CD14-positive monocyte (primary cell): ENCODE measurements around the gene ZC3H12C. TPM values are rescaled to one million over a fixed set of nuclear protein-coding genes. Genes with fewer than 3 reads are reported as not detected.

Experiments
- DNase-seq, 3 donors: peaks; one replicate each; pipeline ENCODE4 v3.0.0-alpha.2; 2011 to 2022
- H2AFZ ChIP-seq: 2 replicates; pipeline ENCODE4 v1.6.0; 2012; ENCODE audit warnings: mild to moderate bottlenecking, low read depth, low read length, inconsistent platforms; ENCODE audit not compliant: insufficient read depth, poor library complexity, severe bottlenecking
- H3K27ac ChIP-seq, 2 donors: 1 replicate in 1 of 2; 2 replicates in 1 of 2; pipeline ENCODE4 v1.5.1; 2012 to 2013; ENCODE audit warnings: low read length in 2 of 2, control low read depth in 1 of 2, inconsistent platforms in 1 of 2, low read depth in 1 of 2, mild to moderate bottlenecking in 1 of 2
- H3K27me3 ChIP-seq, 2 donors: one replicate each; pipeline versions ENCODE4 v1.6.0 to v1.6.1; 2011 to 2013; ENCODE audit warnings: low read length in 2 of 2; ENCODE audit not compliant: control insufficient read depth in 2 of 2, insufficient read depth in 2 of 2
- H3K36me3 ChIP-seq, 2 donors: replicated peaks in 1 of 2; 1 replicate in 1 of 2; 2 replicates in 1 of 2; pipeline versions ENCODE4 v1.5.1 to v1.6.1; 2012 to 2013; ENCODE audit warnings: low read length in 2 of 2, control low read depth in 1 of 2, inconsistent platforms in 1 of 2, mild to moderate bottlenecking in 1 of 2; ENCODE audit not compliant: insufficient read depth in 2 of 2, control insufficient read depth in 1 of 2
- H3K4me1 ChIP-seq, 2 donors: 1 replicate in 1 of 2; 2 replicates in 1 of 2; pipeline versions ENCODE4 v1.5.1 to v1.6.1; 2012 to 2013; ENCODE audit warnings: low read length in 2 of 2, control low read depth in 1 of 2, inconsistent platforms in 1 of 2, mild to moderate bottlenecking in 1 of 2, moderate library complexity in 1 of 2; ENCODE audit not compliant: insufficient read depth in 2 of 2, control insufficient read depth in 1 of 2
- H3K4me2 ChIP-seq: replicated peaks from 2 replicates; pipeline ENCODE3; 2012; ENCODE audit warnings: low read length, moderate library complexity, mild to moderate bottlenecking; ENCODE audit not compliant: poor library complexity, severe bottlenecking; ENCODE audit errors: extremely low read depth
- H3K4me3 ChIP-seq, 3 experiments: fragments of 200-600 bp in 1 of 3; sonication (generic) in 1 of 3; replicated peaks in 1 of 3; 1 replicate in 2 of 3; 2 replicates in 1 of 3; pipeline ENCODE4 v1.5.1; 2011 to 2013; ENCODE audit warnings: low read length in 3 of 3, mild to moderate bottlenecking in 3 of 3, control low read depth in 2 of 3, low read depth in 2 of 3, inconsistent platforms in 1 of 3, moderate library complexity in 1 of 3
- H3K79me2 ChIP-seq: 2 replicates; pipeline ENCODE4 v1.6.0; 2012; ENCODE audit warnings: mild to moderate bottlenecking, control low read depth, inconsistent platforms, low read length, moderate library complexity; ENCODE audit not compliant: insufficient read depth
- H3K9ac ChIP-seq: 2 replicates; pipeline ENCODE4 v1.6.0; 2017; ENCODE audit warnings: low read length, mild to moderate bottlenecking; ENCODE audit not compliant: insufficient read depth, poor library complexity, severe bottlenecking
- H3K9me3 ChIP-seq, 2 donors: replicated peaks in 1 of 2; 1 replicate in 1 of 2; 2 replicates in 1 of 2; pipeline versions ENCODE4 v1.5.1 to v1.6.1; 2012 to 2013; ENCODE audit warnings: low read length in 2 of 2, control low read depth in 1 of 2; ENCODE audit not compliant: control insufficient read depth in 1 of 2, insufficient read depth in 1 of 2
- H4K20me1 ChIP-seq: 2 replicates; pipeline ENCODE4 v1.6.0; 2012; ENCODE audit warnings: mild to moderate bottlenecking, low read length, control low read depth, moderate library complexity; ENCODE audit not compliant: insufficient read depth
- H3K27ac Mint-ChIP-seq, 7 donors: one replicate each; pipeline ENCODE4 v1.8.0; 2020; ENCODE audit warnings: mild to moderate bottlenecking in 7 of 7, mixed read lengths in 7 of 7, moderate library complexity in 6 of 7, inconsistent platforms in 2 of 7
- H3K27me3 Mint-ChIP-seq, 3 donors: one replicate each; pipeline ENCODE4 v1.8.0; 2021 to 2022; ENCODE audit warnings: low read depth in 3 of 3, mild to moderate bottlenecking in 3 of 3, mixed read lengths in 3 of 3, moderate library complexity in 3 of 3, inconsistent platforms in 1 of 3
- H3K36me3 Mint-ChIP-seq, 2 donors: one replicate each; pipeline ENCODE4 v1.8.0; 2020; ENCODE audit warnings: mixed read lengths in 2 of 2, inconsistent platforms in 1 of 2, mild to moderate bottlenecking in 1 of 2
- H3K4me1 Mint-ChIP-seq: one replicate; pipeline ENCODE4 v1.8.0; 2020; ENCODE audit warnings: mild to moderate bottlenecking, mixed read lengths
- H3K4me3 Mint-ChIP-seq, 2 donors: one replicate each; pipeline ENCODE4 v1.8.0; 2020; ENCODE audit warnings: mild to moderate bottlenecking in 2 of 2, mixed read lengths in 2 of 2, moderate library complexity in 1 of 2
- H3K9me3 Mint-ChIP-seq, 7 donors: one replicate each; pipeline ENCODE4 v1.8.0; 2020 to 2022; ENCODE audit warnings: mixed read lengths in 7 of 7, mild to moderate bottlenecking in 6 of 7, moderate library complexity in 6 of 7, inconsistent platforms in 2 of 7
- WGBS: methylation state at CpG from one replicate; pipeline ENCODE4 v1.1.5; 2013; ENCODE audit warnings: missing lambda C conversion rate; ENCODE audit not compliant: insufficient coverage; 5-methylcytosine and 5-hydroxymethylcytosine counted together
- intact Hi-C, 2 donors: fragments of 100-400 bp; cut with micrococcal nuclease; formaldehyde crosslinking; loops; one replicate each; pipeline versions ENCODE4 v1.15.0 to v1.15.1; 2023
- polyA plus RNA-seq, 3 donors: library from polyadenylated mRNA; depleted of rRNA in 1 of 3; unstranded in 2 of 3; stranded (reverse) in 1 of 3; fragments of 300-500 nt in 2 of 3; fragments of >200 nt in 1 of 3; fragmentation: Illumina TruSeq in 2 of 3; gene quantifications; 1 replicate in 2 of 3; 2 replicates in 1 of 3; pipeline ENCODE4 v1.2.3, GENCODE V29; 2012 to 2021
- TF ChIP-seq, protein P1 (sequence below): fragments of 200-600 bp; IDR thresholded peaks from one replicate; pipeline ENCODE4 v1.8.0; 2022; ENCODE audit warnings: antibody characterized with exemption, mild to moderate bottlenecking

Gene ZC3H12C
- polyA plus RNA-seq, 3 donors: 0.47 to 2.6 (median 0.73) TPM

DNA sequence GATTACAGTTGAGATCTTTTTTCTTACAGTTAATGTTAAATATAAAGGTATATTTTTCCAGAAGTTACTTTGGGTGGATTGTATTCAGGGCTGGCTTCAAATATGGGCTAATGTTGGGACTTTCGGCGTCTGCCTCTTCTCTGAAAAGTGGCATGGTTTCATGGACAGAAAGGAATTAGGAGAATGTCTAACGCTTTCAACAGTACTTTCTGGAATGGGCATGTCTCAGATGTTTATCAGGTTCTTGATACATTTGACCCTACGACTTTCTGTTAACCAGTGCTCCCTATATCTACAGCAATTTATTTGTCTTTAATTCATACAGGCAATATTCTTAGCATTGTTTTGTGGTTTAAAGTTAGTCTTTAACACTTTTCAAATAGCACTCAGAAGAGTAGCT is 33.7 kb downstream of the ZC3H12C start:
- no peaks in the 10 kb centered on the region for H3K36me3 ChIP-seq
- peaks cover 4% of the 10 kb centered on the region for H3K79me2 ChIP-seq
- H3K4me3 ChIP-seq: no peak overlapping the region
- H3K36me3 Mint-ChIP-seq: peaks cover 0 to 8% of the 10 kb centered on the region in 2 donors
- H3K27me3 ChIP-seq: no peaks in the 10 kb centered on the region
- intact Hi-C loops: no loop called here
- no peak for DNase-seq
- no peak overlapping the region for H3K27ac Mint-ChIP-seq
- H3K4me1 ChIP-seq: no peaks in the 10 kb centered on the region
- no peaks in the 10 kb centered on the region for H4K20me1 ChIP-seq
- H3K27me3 Mint-ChIP-seq: no peaks in the 10 kb centered on the region
- no peak overlapping the region for H3K27ac ChIP-seq
- no peak overlapping the region for H2AFZ ChIP-seq
- H3K9ac ChIP-seq: no peak overlapping the region
- H3K4me2 ChIP-seq: no peak overlapping the region
- no peaks in the 10 kb centered on the region for H3K9me3 Mint-ChIP-seq
- WGBS: 93% methylated on average over 2 of the region's 4 CpGs
- H3K9me3 ChIP-seq: no peaks in the 10 kb centered on the region
- H3K4me3 Mint-ChIP-seq: no peak overlapping the region
- TF ChIP-seq, protein P1, sequence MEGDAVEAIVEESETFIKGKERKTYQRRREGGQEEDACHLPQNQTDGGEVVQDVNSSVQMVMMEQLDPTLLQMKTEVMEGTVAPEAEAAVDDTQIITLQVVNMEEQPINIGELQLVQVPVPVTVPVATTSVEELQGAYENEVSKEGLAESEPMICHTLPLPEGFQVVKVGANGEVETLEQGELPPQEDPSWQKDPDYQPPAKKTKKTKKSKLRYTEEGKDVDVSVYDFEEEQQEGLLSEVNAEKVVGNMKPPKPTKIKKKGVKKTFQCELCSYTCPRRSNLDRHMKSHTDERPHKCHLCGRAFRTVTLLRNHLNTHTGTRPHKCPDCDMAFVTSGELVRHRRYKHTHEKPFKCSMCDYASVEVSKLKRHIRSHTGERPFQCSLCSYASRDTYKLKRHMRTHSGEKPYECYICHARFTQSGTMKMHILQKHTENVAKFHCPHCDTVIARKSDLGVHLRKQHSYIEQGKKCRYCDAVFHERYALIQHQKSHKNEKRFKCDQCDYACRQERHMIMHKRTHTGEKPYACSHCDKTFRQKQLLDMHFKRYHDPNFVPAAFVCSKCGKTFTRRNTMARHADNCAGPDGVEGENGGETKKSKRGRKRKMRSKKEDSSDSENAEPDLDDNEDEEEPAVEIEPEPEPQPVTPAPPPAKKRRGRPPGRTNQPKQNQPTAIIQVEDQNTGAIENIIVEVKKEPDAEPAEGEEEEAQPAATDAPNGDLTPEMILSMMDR: no peak
- H3K4me1 Mint-ChIP-seq: no peaks in the 10 kb centered on the region

DNA sequence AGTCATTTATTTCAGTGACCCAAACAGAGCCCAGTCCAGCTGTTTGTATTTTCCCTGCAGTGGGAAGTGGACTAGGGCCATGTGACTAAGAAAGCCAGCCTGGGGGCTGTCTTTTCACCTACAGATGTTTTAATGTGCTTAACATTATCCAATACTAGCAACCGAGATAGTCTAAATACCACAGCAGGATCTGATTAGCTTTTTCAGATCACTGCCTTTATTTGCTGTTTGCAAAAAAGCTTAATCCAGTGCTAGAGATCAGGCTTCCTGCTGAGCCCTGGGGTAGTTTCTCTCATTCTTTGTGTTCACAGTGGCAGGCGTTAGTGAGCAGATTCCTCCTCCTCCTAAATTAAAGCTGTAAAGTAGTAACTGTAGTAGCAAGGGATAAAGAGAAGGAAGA is 35.0 kb downstream of the ZC3H12C start:
- H3K4me1 ChIP-seq: no peaks in the 10 kb centered on the region
- no peak for DNase-seq
- no peaks in the 10 kb centered on the region for H3K27me3 ChIP-seq
- Mint-ChIP-seq H3K9me3 (no peaks in the 10 kb centered on the region), H3K27ac (peak overlapping the region in 1 of 7 donors; percentile 46), H3K36me3 (peaks cover 0 to 7% of the 10 kb centered on the region in 2 donors), H3K27me3 (no peaks in the 10 kb centered on the region), H3K4me1 (no peaks in the 10 kb centered on the region), H3K4me3 (no peak overlapping the region)
- no CpG with 5 or more reads among the region's 2 CpGs for WGBS
- no peaks in the 10 kb centered on the region for H3K36me3 ChIP-seq
- H4K20me1 ChIP-seq: no peaks in the 10 kb centered on the region
- no peak overlapping the region for H3K9ac ChIP-seq
- peaks cover 4% of the 10 kb centered on the region for H3K79me2 ChIP-seq
- no peak overlapping the region for H3K4me2 ChIP-seq
- H2AFZ ChIP-seq: no peak overlapping the region
- no peak overlapping the region for H3K27ac ChIP-seq
- TF ChIP-seq, protein P1: no peak
- intact Hi-C loops: no loop called here
- H3K4me3 ChIP-seq: no peak overlapping the region
- no peaks in the 10 kb centered on the region for H3K9me3 ChIP-seq
